Measurements from ENCODE around the gene HPX.
A peak's percentile ranks its signal among the peaks of the same experiment; 100 is the strongest.

HPX gene

GRCh38 chr11:6440906-6441358 is at the start of gene HPX:
TSS of gene HPX (minus strand) at chr11:6440987. CDS start at chr11:6440963, 24 bp downstream.
- no peak for DNase-seq

- no peak for DNase-seq
Measured at GRCh38 chr11:6489306-6489705, 48.5 kb upstream of the HPX start.

- no peak for DNase-seq
Measured at GRCh38 chr11:6488821-6489220, 48.0 kb upstream of the HPX start.

DNA sequence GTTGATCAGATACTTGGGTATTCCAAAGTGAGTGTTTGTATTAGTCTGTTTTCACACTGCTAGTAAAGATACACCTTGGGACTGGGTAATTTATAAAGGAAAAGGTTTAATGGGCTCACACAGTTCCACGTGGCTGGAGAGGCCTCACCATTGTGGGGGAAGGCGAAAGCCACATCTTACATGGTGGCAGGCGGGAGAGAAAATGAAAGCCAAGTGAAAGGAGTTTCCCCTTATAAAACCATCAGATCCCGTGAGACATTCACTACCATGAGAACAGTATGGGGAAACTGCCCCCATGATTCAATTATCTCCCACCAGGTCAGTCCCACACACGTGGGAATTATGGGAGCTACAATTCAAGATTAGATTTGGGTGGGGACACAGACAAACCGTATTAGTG is 47.6 kb upstream of the HPX start:
- no peak for DNase-seq

GRCh38 chr11:6486938-6487337 is 46.2 kb upstream of the HPX start:
- no peak for DNase-seq

GRCh38 chr11:6486256-6486655 is 45.5 kb upstream of the HPX start:
- DNase-seq = no peak

- no peak for DNase-seq
Measured at GRCh38 chr11:6485661-6486060, 44.9 kb upstream of the HPX start.

- DNase-seq = no peak
Measured at GRCh38 chr11:6483015-6483414, 42.2 kb upstream of the HPX start.

- no peak for DNase-seq
Measured at GRCh38 chr11:6482441-6482840, 41.7 kb upstream of the HPX start.

DNA sequence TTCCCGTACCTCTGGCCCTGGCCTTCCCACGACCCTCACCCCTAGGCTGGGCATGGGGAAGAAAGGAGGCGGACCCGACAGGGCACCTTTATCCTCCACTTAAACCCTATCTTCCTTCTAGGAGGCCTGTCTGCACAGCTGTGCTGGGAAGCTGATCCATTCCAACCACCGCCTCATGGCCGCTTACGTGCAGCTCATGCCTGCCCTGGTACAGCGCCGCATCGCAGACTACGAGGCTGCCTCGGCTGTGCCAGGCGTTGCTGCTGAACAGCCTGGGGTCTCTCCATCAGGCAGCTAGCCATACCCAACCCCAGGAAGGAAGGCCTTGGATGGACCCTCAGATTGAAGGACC is 41.1 kb upstream of the HPX start:
- DNase-seq = no peak

- peak; percentile 96 for DNase-seq
Measured at GRCh38 chr11:6481012-6481923, 40.5 kb upstream of the HPX start, which contains the start of the genes ARFIP2 and TIMM10B. TSS of gene ARFIP2 (minus strand) at chr11:6481331. CDS start at chr11:6480421, 910 bp downstream. TSS of gene TIMM10B (plus strand) at chr11:6481501. CDS start at chr11:6481517, 16 bp downstream.

DNA sequence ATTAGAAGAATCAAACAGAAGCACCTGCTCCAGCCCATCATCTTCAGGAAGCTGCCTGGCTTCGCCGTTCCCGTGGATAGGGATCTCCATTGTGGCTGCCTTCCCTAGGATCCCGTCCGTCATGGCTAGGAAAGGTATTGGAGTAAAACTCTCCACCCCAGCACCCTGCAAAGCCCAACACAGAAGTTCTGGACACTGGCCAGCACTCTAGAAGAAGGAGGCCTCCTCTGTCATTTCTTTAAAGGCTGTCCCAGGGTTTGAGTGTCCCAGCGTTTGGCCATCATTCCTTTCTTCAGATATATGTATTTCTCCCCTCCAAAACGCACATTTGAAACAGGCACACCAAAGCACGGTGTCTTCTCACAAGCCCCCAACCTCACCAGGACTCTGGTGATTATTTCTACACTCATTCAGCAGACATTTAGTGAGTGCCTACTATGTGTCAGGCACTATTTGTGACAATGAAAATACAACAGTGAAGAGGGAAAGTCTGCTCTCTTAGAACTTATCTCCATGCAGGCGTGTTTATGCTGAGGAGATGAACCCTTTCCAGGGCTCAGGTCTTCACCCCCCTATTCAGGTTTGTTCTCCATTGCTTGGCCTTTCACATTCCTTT is 39.6 kb upstream of the HPX start:
- DNase-seq = no peak

DNA sequence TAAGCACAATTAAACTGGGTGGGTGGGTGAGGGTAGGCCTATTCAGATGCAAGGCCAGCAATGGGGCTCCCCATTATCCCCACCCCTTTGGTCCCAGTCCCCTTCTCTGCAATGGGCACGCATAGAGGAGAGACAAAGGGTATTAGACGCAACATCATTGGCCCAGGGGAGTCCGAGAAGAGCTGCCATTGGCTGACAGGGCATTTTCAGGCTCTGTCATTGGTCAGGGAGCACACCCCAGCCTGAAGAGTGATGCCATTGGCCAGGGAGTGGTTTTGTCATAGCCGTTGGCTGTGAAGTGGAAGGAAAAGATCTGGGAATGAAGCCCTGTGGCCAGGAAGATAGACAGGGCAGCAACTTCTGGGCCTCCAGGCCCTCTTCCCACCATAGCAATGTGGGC is 35.8 kb upstream of the HPX start:
- no peak for DNase-seq

DNA sequence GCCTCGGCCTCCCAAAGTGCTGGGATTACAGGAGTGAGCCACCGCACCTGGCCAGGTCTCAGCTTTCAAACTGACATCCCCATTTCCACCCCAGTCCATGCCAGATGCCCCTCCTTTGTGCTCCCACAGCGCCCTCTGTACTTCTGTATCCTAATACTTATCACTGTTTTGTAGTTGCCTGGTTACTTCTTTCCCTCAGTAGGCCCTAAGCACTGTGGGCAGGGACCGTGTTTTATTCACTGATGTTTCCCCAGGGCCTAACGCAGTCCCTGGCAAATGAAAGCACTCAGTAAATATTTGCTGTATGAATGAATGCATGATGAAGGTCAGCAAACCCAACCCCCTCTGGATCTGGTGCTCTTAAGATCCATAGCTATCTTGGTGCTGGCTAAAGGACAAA is 35.1 kb upstream of the HPX start:
- no peak for DNase-seq

- no peak for DNase-seq
Measured at GRCh38 chr11:6474806-6475500, 34.2 kb upstream of the HPX start.

GRCh38 chr11:6474413-6474792 is 33.6 kb upstream of the HPX start:
- no peak for DNase-seq

DNA sequence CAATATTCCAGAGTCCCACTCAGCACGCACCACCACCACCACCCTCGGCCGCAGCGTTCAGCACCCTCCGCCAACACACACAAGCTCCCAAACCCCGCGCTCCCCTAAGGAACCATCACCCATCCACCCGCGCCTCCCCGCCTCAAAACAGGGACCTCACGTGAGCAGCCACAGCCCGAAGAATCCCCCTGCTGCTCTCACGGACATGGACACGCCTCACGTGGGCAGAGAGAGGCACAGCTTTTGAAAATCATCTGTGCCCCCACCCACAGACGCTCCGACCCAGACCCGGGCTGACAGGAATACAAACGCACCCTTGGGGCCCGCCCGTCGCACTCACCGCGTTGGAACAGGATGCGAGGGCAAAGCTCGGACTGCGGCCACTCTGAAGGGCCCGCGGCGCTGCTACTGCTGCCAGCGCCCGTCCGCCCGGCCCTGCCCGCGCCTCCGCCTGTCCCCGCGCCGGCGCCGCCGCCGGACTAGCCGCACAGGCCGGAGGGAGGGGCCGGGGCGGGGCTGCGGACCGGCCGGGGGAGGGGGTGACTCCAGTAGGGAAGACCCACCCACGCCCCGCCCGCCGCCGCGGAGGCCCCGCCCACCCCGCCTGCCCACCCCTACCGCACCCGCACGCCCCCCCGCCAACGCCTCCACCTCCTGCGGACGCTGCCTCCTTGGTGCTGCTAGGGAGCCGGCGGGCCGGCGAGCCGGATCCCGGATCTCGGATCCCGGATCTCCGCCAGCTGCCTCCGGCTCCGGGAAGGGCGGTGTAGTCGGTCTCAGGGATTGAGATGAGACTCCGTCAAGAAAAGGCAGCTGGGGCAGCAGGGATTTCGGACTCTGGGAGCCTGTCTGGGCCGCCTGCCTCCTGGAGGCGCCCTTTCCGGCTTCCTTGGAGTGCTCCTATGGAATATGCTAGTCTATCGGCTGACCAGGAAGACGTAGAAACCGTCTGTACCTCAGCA is 32.9 kb upstream of the HPX start, which contains the start of gene TRIM3:
TRIM3 (minus strand) TSS at position 491 of the 962 bp plus-strand sequence. CDS start 8,246 bp downstream, outside the sequence.
- DNase-seq = peak; percentile 87

GRCh38 chr11:6472934-6473333 is 32.1 kb upstream of the HPX start:
- DNase-seq = no peak

DNA sequence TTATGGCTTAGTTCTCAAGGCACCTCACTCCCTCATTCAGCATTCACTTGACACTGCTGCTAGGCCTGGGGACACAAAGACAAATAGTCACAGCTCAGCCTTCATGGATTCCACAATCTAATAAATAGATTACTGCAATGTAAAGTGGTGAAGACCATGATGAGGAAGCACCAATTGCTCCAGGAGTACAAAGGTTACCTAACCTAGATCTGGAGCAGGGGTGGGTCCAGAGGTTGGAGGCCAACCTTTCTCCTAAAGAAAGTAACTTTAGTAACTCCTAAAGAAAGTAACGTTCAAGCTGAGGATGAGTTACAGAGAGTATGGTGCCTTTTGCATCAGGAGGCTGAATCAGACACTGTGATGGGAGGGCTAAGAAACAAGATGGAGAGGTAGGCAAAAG is 28.8 kb upstream of the HPX start:
- no peak for DNase-seq

- DNase-seq = peak; percentile 90
Measured at GRCh38 chr11:6468712-6469495, 28.1 kb upstream of the HPX start.

- DNase-seq = no peak
Measured at GRCh38 chr11:6459099-6459450, 18.3 kb upstream of the HPX start.

All from COR-L47 (cell line).